GM18870 (cell line): ENCODE measurements around the gene TTLL8.

Source experiments
- ATAC-seq: cut with Tn5 transposase; IDR thresholded peaks from one replicate; pipeline ENCODE4 v1.9.1; 2021; ENCODE audit warnings: moderate library complexity; ENCODE audit not compliant: unreplicated experiment

The TTLL8 gene

DNA sequence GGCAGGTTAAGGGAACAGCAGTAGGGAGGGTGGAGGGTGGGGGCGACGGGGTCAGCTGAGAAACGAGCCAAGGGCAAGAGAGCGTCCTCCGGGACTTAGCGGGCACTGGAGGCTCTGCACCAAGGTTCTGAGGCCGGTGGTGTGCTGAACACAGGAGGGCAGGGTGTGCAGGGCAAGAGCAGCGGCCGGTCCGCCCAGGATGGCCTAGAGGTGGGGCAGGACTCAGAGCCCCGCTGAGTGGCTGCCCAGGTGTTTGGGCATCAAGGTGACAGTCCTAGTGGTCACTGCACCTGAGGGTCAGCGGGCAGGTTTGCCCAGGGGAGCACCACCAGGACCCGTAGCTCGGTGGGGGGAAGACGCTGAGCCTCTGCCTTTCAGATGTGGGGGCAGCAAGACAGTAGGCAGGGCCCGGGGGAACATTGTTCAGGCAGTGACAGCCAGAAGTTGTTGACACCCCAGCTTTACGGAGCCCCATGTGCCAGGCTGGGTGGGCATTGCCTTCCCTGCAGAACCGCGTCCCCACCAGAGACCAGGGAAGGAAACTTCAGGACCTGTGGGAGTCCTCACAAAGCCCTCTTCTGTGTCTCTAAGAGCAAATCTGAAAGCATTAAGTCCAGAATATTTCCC, 4.5 kb upstream of the TTLL8 start:
- ATAC-seq: no peak

- ATAC-seq: no peak
Measured at GRCh38 chr22:50061824-50062355, 3.8 kb upstream of the TTLL8 start.

DNA sequence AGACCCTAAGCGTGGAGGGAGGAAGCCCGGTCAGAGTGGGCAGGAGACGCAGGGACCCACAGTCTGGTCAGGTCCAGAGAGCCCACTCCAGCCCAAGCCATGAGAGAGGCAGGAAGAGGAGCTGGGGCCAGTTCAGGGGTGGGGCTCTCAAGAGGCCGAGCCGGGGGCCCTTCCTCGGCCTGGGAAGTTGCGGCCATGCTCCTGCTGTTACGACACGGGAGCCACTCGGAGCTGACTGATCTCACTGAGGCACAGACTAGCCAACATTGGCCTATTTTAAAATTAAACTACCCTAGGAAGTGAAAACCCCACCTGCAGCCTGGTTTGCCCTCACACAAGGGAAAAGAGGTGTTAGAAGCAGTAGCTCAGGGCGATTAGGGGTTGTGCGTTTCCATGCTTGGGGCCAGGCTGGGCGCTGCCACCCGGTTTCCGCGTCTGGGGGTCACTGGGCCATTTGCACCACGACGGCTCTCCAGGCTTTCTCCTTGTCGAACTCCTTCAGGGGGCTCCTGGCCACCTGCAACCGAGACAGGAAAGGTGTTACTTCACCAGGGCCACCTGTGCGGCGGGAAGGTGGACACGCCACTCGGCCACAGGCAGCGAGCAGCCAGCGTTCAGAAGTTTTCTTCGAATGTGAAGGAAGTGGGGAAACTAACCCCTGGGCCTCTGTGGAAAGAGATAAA, 3.2 kb upstream of the TTLL8 start:
- no peak for ATAC-seq

- no peak for ATAC-seq
Measured at GRCh38 chr22:50060441-50061140, 2.5 kb upstream of the TTLL8 start.

- ATAC-seq: no peak
Measured at GRCh38 chr22:50059881-50060262, 1.8 kb upstream of the TTLL8 start.

DNA sequence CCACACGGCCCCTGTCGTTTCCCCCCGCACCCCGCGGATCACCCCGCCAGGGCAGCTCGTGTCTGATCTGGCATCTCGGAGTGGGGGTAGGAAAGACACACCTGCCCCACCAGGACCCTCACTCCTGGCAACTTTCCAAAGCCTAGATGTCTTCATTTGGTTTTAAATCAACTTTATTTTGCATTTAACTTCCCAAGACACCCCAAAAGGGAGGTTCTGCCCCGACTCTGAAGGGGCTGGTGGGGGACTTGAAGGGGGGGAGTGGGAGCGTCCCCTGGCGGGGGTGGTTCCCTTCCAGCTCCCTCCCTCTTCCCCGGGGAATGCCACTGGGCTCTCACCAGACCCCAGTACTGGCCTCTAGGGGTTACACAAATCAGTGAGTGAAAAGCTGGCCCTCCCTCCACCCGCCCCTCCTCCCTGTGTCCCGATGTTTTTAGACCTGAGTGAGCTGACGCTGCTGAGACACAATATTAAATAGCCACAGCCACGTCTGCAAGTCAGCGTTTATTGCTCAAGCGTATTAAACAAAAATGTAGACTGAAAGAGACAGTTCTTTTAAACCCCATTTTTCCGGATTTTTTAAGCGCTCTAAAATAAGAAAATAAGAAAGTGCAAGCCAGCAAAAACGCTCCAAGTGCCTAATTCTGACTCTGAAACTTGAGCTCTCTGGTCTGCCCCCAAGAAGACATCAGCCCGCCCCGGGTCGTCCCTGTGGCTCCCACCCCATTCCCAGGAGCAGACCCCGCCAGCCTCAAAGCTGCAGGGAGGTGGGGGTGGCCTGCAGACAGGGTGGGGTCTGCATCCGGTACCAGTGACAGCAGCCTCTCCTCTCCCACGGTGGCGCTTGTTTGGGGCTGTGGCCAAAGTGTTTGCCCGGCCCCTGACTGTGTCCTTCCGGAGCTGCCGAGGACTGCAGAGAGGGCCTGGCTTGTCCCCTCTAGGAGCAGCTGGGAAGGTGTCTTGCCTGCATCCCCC, 1.1 kb upstream of the TTLL8 start:
- no peak for ATAC-seq

GRCh38 chr22:50057278-50058060, 629 bp downstream of the TTLL8 start:
- no peak for ATAC-seq

DNA sequence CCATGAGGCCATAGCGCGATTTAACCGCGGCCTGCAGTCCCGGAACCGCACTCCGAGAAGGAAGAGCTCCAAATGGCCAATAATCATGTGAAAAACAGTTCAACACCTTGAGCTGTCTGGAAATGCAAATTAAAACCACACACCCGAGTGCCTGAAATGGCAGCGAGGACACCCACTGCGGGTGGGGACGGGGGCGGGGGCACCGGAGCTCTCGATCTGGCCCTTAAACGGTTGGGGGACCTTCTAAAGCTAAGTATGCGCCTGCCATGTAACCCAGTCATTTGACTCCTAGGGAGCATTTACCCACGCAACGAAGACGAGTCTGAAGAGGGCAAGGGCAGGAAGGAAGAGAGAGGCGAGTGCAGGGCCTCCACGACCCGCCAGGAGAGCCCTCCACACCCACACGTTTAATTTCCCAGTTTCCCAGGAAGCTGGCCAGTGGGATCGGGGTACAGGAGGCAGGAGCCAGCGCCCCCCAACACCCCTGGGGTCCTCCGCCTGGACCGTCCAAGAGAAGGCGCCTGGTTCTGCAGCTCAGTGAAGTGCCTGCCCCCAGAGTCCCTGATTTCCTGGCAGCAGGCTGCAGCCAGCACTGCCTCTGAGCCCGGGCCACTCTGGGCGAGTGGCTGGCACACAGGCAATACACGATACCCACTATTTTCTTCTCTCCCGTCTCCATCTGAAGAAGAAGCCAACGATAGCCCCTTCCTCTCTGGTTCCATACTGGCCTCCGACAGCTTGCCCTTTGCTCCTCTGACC, 1.7 kb downstream of the TTLL8 start:
- no peak for ATAC-seq

DNA sequence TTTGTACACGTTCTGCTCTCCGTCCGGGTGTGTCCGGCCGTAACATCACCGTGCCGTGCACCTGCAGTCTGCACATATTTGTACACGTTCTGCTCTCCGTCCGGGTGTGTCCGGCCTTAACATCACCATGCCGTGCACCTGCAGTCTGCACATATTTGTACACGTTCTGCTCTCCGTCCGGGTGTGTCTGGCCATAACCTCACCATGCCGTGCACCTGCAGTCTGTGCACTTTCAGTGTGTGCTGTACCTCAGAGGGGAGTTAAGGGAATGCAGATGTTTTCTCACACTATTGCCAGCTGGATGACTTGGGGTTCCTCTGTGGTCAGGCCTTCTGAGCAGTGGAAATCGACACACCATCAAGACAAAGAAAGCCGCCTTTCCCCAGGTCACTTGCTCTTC, 4.2 kb downstream of the TTLL8 start:
- ATAC-seq: no peak

GRCh38 chr22:50051930-50052329, 6.2 kb downstream of the TTLL8 start:
- ATAC-seq: no peak

DNA sequence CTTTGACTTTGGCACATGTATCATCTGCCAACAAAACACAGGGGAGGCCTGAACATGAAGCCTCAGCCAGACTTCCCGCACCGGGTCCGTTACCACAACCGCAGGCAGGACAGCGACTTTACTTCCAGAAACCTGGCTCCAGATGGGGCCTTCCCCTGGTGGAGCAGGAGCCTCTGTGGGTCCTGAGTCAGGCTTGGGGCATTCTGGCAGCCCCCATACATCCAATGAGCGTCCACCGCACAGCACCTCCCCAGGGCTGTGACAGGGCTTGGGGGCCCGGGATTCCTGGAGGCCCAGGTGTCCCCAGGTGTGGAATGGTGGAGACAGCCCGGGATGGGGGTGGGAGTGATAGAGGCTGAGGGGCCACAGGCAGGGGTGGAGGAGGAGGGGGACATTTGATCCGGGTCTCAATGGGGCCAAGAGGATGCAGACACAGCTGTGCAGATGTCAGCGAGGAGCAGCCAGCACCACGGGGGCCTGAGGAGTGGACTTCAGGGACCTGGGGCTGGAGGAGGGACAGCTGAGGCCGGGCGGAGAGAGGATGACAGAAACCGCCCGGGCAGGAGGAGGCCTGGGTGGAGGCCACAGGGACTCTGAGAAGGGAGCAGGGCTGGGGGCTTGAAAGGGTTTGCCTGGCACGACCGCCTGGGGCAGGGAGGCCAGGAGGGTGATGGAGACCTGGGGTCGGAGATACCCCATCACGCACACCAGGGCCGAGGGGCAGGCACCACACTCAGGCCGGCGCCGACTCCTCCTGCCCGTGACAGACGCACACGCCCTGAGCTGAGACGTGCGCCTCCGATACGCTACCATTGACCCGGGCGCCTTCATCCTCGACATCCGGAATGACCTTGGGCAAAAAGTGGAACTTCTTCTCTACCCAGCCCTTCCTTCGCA, 8.6 kb downstream of the TTLL8 start:
- no peak for ATAC-seq

GRCh38 chr22:50048836-50049235, 9.3 kb downstream of the TTLL8 start:
- ATAC-seq: no peak

- ATAC-seq: no peak
Measured at GRCh38 chr22:50048061-50048765, 9.9 kb downstream of the TTLL8 start.

GRCh38 chr22:50047346-50047745, 10.8 kb downstream of the TTLL8 start:
- ATAC-seq: no peak

DNA sequence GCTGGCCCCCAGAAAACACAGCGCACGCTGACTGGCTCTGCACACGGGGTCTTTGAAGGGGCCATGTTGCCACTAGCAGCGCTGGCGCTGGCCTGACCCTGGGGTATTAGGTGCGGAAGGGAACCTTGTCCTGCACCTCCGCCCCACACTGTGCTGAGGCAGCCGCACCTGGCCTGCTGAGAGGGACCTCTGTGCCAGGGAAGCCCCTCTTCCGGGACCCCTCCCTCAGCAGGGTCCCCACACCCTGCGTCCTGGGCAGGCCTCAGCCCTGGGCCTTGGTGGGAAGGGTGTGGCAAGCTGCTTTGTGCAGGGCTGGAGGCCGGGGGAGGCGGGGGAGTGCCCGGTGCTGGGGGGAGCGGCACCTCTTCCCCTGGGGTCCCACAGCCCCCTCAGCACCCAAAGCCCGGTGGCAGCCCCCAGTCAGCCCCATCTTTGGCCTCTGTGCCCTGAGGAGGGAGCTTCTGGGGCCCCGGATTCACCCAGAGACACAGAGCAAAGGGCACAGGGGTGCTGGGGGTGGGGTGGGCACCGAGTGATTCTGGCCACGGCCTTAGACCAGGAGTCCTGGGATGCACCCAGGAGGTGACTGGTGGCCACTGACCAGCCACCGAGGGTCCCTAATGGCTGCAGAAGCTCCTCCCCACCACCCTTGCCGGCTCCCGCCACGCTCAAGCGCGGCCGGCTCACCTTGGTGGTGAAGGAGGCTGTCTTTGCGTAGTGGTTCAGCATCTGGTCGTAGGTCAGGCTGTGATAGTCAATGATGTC, 11.4 kb downstream of the TTLL8 start:
- no peak for ATAC-seq

DNA sequence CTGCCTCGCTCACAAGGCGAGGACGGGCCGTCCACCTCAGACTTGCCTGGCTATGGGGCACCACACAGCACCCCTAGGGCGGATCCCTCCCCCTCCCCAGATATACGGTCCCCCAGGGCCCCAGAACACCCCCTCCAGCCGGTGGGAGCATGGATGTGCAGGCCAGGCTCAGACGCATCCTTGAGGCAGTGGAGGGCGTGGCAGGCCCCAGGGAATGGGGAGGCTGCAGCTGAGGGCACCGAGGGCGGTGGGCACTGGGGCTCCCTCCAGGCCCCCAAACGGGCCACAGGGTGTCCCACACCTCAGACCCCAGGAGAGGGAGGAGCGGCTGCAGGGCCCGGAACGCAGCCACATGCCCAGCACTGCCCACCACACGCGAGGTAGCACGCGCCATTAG, 12.1 kb downstream of the TTLL8 start:
- ATAC-seq: no peak
